ENCODE measurements around the gene DLX3.
A peak's percentile ranks its signal among the peaks of the same experiment; 100 is the strongest.
"Not testable (repeated sequence)": the region's sequence is repeated elsewhere in the genome, so short reads cannot be mapped to it uniquely, and the experiment has no call there.

Gene DLX3

DNA sequence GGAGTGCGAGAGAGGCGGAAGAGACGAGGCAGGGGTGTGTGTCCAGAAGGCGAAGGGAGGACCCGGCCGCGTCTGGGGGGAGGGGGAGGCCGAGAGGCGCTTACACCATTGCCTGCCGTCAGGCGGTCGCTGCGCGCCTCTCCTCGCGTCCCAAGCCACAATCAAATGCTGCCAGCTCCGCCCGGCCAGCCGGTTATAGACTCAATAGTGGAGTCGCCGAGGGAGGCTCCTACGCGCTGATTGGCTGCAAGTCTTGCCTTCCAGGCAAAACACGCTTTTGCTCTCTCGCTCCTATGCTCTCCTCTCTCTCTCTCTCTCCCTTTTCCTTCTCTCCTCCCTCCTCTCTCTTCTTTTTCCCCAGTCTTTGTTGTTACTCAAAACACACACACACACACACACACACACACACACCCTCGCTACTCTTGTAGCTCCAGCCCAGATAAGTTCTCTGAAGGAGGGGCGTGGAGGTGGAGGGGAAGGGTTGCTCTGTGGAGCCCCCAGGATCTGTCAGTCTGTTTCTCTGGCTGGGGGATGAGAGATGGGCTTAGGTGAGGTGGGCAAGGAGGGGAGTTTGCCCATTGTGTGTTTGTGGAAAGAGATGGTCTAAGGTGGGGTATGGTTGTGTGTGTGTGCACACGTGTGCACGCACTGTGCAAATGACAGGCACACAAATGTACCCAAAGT lies at the start of gene DLX3:
TSS of gene DLX3 (minus strand) at position 170 of the 684 bp plus-strand sequence. CDS start 226 bp downstream, outside the sequence.
- DNase-seq = no peak

- DNase-seq = no peak
These were observed 49.5 kb upstream of the DLX3 start for GRCh38 chr17:50044483-50044882.

DNA sequence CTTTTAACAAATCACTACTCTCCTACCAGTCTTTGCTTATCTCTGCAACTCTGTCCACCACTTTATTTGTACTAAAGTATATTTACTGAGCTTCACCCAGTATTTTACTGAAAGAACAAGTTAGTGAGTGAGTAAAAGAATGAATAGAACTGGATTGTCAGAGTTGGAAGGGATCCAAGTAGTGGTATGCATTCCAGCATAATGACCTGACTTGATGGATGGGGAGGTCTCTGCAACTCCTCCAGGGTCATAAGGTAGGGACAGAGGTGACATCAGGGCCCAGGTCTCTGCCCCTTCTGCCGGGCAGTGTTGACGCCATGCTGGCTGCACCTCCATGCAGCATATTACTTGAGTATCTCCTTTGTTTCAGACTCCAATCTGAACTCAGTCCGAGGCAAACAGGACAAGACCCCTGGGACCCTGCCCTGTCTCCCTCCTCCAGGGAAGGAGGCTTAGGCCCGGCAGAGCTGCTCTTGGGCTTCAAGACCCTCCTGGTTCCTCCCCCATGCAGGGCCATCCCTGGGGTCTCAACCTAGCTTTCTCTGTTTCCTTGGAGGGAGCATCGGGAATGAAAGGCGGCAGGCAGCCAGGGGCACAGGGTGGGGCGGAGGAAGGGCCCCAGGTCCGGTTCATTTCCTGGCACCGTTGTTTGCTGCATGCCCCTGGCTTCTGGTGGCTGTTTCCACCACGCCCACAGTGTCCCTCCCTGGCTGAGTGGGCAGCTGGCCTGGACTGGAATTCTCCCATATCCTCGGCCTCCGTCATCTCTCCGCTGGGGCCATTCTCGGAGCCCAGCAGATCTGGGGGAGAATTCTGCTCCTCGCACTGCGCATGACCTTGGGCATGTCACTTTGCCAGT lies 48.5 kb upstream of the DLX3 start:
- no peak for DNase-seq

DNA sequence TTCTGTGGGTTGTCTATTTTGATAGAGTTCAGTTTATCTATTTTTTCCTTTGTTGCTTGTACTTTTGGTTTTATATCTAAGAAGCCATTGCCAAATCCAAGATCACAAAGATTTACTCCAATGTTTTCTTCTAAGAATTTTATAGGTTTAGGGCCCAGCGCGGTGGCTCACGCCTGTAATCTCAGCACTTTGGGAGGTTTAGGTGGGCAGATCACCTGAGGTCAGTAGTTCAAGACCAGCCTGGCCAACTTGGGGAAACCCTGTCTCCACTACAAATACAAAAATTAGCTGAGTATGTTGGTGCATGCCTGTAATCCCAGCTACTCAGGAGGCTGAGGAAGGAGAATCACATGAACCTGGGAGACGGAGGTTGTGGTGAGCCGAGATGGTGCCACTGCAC lies 47.2 kb upstream of the DLX3 start:
- DNase-seq = no peak

- not testable (repeated sequence) for DNase-seq
These were observed 45.5 kb upstream of the DLX3 start for GRCh38 chr17:50040496-50040895.

DNA sequence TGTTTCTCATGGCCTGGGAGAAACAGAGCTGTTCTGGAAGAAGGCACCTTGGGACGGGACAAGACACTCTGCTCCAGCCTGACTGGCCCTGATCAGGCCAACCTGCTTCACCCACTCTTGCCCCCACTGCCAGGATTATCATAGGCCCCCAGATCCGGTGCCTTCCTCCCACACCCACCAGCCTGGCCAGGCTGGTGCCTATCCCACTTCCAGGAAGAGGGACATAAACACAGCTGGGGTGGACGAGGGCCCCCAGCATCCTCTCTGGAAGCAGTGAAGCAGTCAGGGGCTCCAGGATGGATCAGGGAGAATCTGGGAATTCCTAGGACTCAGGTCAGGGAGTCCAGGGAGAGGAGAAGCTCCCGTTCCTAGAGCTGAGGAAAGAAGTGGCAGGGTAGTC lies 44.0 kb upstream of the DLX3 start:
- no peak for DNase-seq

DNA sequence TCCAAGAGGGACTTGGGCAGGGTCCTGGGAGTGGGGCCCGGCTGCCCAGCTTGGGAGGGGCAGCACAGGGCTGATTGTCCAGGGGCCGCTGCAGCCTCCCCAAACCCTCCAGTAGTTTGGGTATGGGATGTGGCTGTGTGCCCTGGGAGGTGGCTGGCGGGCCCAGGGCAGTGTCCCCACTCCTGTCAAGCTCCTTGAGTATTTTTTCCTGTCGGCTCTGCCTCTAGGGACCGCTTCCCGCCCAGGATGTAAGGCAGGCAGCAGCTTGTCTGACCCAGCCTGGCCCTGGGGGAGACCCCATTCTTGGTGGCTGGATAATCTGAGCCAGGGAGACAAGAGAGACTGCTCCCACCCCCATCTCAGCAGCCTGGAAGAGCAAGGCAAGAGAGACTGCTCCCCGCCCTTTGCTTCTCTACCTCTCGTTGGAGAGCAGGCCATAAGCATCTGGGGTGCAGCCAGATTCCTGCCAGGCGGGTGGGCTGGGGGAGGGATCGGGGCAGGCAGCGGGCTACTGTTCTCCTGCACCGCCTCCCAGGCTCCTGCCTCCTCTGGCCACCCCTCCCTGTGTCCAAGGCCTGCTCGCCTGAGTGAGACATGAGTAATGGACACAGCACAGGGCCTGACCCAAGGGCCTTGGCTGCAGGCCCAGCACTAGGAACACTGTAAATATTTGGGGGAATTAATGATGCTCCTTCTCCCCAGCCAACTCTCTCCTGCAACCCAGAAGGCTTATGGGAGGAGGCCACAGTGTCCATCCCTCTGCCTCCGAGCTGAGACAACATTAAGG lies 42.5 kb upstream of the DLX3 start:
- no peak for DNase-seq

- DNase-seq = no peak
These were observed 41.6 kb upstream of the DLX3 start for GRCh38 chr17:50036455-50037261.

- no peak for DNase-seq
These were observed 40.9 kb upstream of the DLX3 start for GRCh38 chr17:50035945-50036344.

DNA sequence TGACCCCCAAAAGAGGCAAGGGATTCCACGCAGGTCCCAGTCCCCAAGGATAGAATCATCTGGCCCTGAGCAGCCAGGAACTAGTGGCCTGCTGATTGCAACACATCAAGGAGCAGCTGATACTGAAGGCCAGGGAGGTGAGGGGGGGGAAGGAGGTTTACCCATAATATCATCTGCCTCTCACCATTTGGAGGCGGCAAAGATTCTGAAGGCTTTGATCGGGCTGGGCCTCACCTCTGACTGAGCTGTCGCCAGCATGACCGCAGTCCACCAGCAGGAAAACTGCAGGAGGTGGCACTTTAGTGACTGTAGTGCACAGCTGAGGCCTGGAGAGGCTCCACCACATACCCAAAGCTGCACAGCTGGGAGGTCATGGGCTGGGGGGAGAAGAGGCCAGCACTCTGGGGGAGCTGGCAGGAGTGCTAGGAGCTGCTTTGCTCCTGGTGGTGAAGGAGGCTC lies 40.4 kb upstream of the DLX3 start:
- no peak for DNase-seq

- no peak for DNase-seq
These were observed 39.7 kb upstream of the DLX3 start for GRCh38 chr17:50034498-50035364.

DNA sequence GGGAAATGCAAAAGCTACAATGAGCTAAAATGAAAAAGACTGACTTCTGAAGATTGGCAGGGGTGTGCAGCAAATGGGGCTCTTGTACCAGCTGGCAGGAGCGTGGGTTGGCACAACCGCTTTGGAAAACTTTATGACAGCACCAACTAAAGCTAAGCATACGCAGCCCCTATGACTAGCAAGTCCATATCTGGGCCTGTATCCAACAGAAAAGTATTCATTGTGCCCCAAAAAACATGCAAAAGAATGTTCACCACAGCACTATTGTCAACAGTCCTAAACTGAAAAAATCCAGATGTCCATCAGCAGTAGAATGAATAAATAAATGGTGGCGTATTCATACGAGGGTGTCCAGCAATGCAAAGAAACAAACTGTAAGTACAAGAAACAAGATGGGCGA lies 38.3 kb upstream of the DLX3 start:
- DNase-seq = no peak

DNA sequence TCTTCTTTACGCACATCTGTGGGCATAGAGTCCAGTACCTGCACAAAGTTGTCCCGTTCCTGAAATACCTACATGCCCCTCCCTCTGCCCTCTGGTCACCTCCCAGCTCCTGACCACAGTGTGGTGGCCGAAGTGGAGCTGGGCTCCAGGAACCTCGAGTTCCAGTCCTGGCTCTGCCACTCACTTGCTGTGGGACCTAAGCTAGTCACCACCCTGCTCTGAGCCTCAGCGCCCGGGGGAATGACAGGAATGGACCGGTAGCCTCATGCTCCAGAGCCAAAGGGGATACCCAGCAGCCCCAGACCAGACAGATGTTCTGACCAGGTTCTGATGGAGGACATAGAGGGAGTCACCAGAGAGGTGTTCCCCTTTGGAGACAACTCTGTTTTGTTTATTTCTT lies 34.2 kb upstream of the DLX3 start:
- DNase-seq = no peak

GRCh38 chr17:50028736-50029120 lies 33.7 kb upstream of the DLX3 start:
- no peak for DNase-seq

- no peak for DNase-seq
These were observed 33.1 kb upstream of the DLX3 start for GRCh38 chr17:50027881-50028735.

DNA sequence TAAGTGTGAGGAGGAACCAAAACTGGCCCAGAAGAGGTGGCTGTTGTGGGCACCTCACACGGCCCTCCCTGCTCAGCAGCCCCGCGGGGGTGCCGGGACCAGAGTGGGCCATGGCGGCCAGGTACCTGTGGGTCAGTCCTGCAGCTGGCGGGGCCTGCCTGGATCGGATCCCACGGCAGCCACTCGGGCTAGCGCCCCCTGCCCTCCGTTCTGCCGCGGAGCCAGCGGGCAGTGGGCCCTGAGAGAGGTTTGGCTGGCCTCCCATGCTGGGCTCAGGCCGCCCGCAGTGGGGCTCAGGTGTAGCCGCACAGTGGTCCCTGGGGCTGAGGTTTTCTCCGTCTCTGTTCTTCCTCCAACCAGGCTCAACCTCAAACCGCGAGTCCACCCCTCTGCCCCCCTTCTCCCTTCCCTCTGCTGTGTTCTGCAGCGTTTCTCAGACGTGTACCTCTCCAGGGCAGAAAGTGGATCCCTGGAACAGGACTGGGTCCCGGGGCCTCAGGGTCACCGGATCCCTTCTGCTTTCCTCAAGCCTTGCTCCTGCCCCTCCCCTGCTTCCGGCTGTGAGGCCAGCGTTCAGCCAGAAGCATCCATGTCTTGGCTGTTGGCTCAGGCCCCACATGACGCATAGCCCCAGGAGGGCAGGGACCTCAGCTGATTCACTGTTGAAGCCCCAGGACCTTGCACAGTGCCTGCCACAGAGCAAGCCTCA lies 32.3 kb upstream of the DLX3 start:
- no peak for DNase-seq

GRCh38 chr17:50026837-50027171 lies 31.8 kb upstream of the DLX3 start:
- DNase-seq = peak; percentile 82

DNA sequence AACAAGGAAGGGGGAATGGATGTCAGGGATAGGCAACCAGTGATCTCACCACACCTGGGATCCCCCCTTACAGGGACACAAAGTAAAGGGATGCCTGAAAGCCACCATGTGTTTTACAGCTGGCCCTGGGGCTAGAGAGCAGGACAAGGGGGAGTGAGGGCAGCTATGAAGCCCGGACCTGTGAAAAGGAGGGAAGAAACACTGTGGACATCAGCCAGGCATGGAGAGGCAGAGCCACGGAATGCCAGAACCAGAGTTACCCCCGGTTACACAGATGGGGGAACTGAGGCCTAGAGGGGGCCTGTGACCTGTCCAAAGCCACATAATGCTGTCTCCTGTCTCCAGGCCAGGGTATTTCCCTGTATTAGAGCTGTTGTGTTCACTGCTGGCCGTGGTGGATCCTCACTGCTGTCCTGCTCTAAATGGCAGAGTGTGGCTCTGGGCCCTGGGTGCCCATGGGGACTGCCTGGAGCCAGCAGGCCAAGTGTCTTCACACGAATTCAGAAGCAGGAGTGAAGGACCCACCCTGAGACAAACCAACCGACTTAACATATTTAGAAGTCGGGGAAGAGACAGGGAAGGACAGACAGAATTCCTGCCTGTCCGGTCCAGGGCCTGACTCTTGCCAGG lies 31.1 kb upstream of the DLX3 start:
- no peak for DNase-seq

DNA sequence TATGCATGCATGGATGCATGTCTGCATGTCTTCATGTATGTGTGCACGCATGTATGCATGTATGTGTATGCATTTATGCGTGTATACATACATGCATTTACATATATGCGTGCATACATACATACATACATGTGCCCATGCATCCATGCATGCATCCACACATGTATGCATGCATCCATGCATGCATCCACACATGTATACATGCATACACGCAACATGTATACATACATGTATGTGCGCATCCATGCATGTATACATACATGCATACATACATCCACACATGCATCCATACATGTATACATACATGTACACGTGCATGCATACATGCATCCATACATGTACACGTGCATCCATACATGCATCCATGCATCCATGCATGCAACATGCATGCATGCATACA lies 29.8 kb upstream of the DLX3 start:
- no peak for DNase-seq

GRCh38 chr17:50023520-50023919 lies 28.5 kb upstream of the DLX3 start:
- DNase-seq = no peak

Measured in midbrain (tissue), 1 donor.